ENCODE measurements around the gene SURF2.
"Not testable (repeated sequence)": the region's sequence is repeated elsewhere in the genome, so short reads cannot be mapped to it uniquely, and the experiment has no call there.

Gene SURF2

GRCh38 chr9:133322701-133323100 lies 33.6 kb upstream of the SURF2 start:
- no peak for DNase-seq (ENCODE audit: low read depth)
- TF ChIP-seq CTCF (IDR thresholded peaks at IDR 0.05; ENCODE audit: insufficient read depth, low read depth, low read length, missing control alignments) = no peak
- no peak overlapping the region for H3K4me3 ChIP-seq (ENCODE audit: low read depth, low read length)

GRCh38 chr9:133323211-133323610 lies 33.1 kb upstream of the SURF2 start:
- TF ChIP-seq CTCF (IDR thresholded peaks at IDR 0.05; ENCODE audit: insufficient read depth, low read depth, low read length, missing control alignments) = no peak
- H3K4me3 ChIP-seq (ENCODE audit: low read depth, low read length) = no peak overlapping the region
- DNase-seq (ENCODE audit: low read depth) = no peak

GRCh38 chr9:133323991-133324703 lies 32.2 kb upstream of the SURF2 start:
- H3K4me3 ChIP-seq (ENCODE audit: low read depth, low read length) = no peak overlapping the region
- no peak for DNase-seq (ENCODE audit: low read depth)
- TF ChIP-seq CTCF (IDR thresholded peaks at IDR 0.05; ENCODE audit: insufficient read depth, low read depth, low read length, missing control alignments) = no peak

- not testable (repeated sequence) for DNase-seq (ENCODE audit: low read depth); H3K4me3 ChIP-seq (ENCODE audit: low read depth, low read length)
Observed at GRCh38 chr9:133327021-133327420, 29.3 kb upstream of the SURF2 start.

GRCh38 chr9:133327834-133328484 lies 28.4 kb upstream of the SURF2 start:
- no peak for DNase-seq (ENCODE audit: low read depth)
- no peak for TF ChIP-seq CTCF (IDR thresholded peaks at IDR 0.05; ENCODE audit: insufficient read depth, low read depth, low read length, missing control alignments)
- H3K4me3 ChIP-seq (ENCODE audit: low read depth, low read length) = no peak overlapping the region

- not testable (repeated sequence) for H3K4me3 ChIP-seq (ENCODE audit: low read depth, low read length); DNase-seq (ENCODE audit: low read depth)
- peak; percentile 46 for TF ChIP-seq CTCF (IDR thresholded peaks at IDR 0.05; ENCODE audit: insufficient read depth, low read depth, low read length, missing control alignments)
Observed at GRCh38 chr9:133329306-133330156, 26.8 kb upstream of the SURF2 start.

- TF ChIP-seq CTCF (IDR thresholded peaks at IDR 0.05; ENCODE audit: insufficient read depth, low read depth, low read length, missing control alignments) = no peak
- DNase-seq (ENCODE audit: low read depth) = no peak
- no peak overlapping the region for H3K4me3 ChIP-seq (ENCODE audit: low read depth, low read length)
Observed at GRCh38 chr9:133331221-133331620, 25.1 kb upstream of the SURF2 start.
